ENCODE measurements around the gene PTPN21.

DNA sequence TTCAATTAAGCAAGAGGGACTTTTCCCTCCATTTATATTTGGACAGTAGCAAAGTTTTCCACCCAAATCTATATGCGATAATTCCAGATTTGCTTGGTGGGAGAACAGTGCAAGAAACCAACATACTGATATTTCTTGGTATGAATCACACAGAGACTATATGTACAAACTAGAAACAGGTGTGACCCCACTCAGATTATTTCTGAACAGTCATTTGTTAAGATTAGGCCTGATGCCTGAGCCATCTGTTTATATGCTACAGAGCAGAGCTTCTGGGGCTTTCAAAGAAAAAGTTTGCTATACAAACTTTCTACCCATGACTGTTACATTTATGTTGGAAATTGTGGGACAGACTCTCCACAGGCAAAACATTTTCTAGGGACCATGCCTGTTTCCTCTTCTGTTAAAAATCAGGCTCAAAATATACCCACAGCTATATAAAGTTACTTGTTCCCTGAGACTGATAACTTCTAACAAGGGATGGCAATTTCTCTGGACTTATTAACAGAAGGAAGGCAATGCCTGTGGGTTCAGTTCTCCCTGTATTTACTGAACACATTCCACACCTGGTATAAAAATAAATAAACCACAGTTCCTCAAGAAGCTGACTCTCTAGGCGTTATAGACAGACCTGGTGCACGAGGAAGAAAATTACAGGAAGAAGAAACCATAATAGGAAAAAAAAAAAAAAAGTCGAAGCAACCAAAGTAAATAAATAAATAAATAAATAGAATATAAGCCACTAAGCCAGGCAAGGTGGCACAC lies 8.0 kb downstream of the PTPN21 start:
- TF ChIP-seq CTCF (IDR thresholded peaks at IDR 0.05) (no peak), POLR2A (IDR thresholded peaks at IDR 0.05) (no peak)

All from right lobe of liver (tissue), 4 donors.